Astrocyte of the spinal cord (primary cell): ENCODE measurements around the gene APC2.
"Not testable (repeated sequence)": the region's sequence is repeated elsewhere in the genome, so short reads cannot be mapped to it uniquely, and the experiment has no call there.

ENCODE experiments used
- DNase-seq: peaks from one replicate; pipeline ENCODE4 v3.0.0; 2011; ENCODE audit warnings: low read depth, low spot score
- H3K4me3 ChIP-seq: 2 replicates; pipeline ENCODE4 v1.5.1; 2011; ENCODE audit warnings: low read depth, mild to moderate bottlenecking, low read length, moderate library complexity
- CTCF ChIP-seq: IDR thresholded peaks from 2 replicates; pipeline ENCODE4 v1.5.1; 2012; ENCODE audit warnings: low read depth, mild to moderate bottlenecking, low read length, inconsistent platforms
- in situ Hi-C: cut with HindIII; loops from 2 replicates; pipeline ENCODE4 v1.10.0; 2017; ENCODE audit warnings: low sequenced_read_pairs

APC2 gene

GRCh38 chr19:1475751-1476437 lies 26.0 kb downstream of the APC2 start:
- no peak for DNase-seq
- in situ Hi-C loops: no loop called here
- H3K4me3 ChIP-seq: no peak overlapping the region
- TF ChIP-seq CTCF: no peak

- H3K4me3 ChIP-seq, in situ Hi-C loops, DNase-seq: not testable (repeated sequence)
Observed at GRCh38 chr19:1477056-1477455, 27.1 kb downstream of the APC2 start.

- H3K4me3 ChIP-seq: peak within 1 kb of the TSS; percentile 86
- in situ Hi-C loops: no loop called here
Observed at GRCh38 chr19:1478934-1479707, 29.2 kb downstream of the APC2 start, which contains the start of gene C19orf25. Gene C19orf25, minus strand, starts transcription at chr19:1479215. Its CDS starts 312 bp downstream, at chr19:1478903.

DNA sequence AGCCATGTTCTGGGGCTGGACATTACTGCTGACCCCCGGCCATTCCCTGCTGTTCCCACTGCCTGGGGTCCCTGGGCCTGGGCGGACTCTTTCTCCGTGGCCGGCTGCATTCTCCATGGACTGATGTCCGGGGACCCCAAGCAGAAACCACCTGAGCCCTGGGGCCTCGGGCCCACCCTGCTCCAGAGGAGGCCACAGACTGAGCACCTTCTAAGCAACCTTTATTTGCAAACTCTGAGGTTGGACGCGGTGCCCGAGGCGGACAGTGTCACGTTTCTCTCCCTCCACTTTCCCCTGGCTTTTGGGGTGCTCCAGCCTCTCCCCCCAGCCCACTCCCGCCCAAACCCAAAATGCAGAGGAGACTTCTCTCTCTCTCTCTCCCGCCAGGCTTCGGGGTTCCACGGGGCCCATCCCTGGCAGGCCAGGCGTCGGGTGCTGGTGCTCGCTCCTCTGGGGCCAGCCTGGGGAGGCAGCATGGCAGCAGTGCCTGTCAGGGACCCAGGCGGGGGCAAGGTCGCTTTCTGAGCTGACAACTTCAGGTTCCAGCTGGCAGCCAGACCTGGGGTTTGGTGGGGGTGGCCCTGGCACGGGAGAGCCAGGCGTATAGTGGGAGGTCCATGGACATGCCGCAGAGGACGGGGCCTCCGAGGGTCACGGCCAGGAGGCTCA lies 31.4 kb downstream of the APC2 start:
- no peak for TF ChIP-seq CTCF
- in situ Hi-C loops: no loop called here
- H3K4me3 ChIP-seq: no peak overlapping the region
- DNase-seq: no peak

More at GRCh38 chr19:1478934-1479707, 29.2 kb downstream of the APC2 start, which contains the start of gene C19orf25:
- DNase-seq: peak; percentile 95
- TF ChIP-seq CTCF: no peak

DNA sequence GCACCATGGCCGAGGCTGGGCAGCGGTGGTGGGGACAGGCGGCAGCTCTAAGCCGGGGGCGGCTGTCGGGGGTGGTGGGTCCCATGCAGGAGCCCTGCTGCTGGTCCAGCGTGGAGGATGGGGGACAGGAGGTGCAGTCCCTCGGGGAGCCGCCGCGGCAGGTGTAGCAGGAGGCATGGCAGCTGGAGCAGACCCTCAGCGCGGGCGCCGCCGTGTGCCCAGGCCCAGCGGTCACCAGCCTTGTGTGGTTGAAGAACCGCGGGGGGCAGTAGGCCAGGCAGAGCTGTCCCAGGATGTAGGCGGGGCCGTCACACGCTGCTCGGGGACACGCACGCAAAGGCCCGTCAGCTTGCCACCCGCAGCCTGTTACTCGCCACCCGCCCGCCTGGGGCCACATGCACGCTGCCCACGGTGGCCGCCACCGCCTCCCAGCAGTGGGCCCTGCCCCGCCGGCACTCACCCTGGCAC lies 32.0 kb downstream of the APC2 start:
- H3K4me3 ChIP-seq: no peak overlapping the region
- in situ Hi-C loops: no loop called here
- no peak for DNase-seq
- TF ChIP-seq CTCF: no peak

GRCh38 chr19:1482361-1483130 lies 32.6 kb downstream of the APC2 start:
- TF ChIP-seq CTCF: no peak
- DNase-seq: no peak
- H3K4me3 ChIP-seq: no peak overlapping the region
- in situ Hi-C loops: no loop called here
